HG03558 (cell line): ENCODE results near the gene COL4A2.

Source experiments
- ATAC-seq: cut with Tn5 transposase; IDR thresholded peaks from one replicate; pipeline ENCODE4 v1.9.1; 2021; ENCODE audit warnings: moderate number of reproducible peaks; ENCODE audit not compliant: unreplicated experiment; ENCODE audit errors: extremely low read depth

Gene COL4A2

DNA sequence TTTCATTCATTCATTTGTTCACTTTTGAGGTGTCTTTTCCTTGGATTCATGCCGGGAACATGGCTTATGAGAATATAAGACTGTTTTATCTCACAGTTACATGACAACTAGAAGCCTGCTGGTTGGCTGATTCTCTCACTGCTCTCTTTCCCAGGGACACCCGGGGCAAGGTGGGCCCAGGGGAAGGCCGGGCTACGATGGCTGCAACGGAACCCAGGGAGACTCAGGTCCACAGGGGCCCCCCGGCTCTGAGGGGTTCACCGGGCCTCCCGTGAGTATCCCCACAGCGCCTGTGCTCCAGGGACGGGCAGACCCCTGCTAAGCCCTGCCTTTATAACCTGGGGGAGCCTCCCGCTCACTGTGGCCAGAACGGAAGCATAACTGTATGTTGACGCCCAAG lies 121.2 kb downstream of the COL4A2 start:
- no peak for ATAC-seq

DNA sequence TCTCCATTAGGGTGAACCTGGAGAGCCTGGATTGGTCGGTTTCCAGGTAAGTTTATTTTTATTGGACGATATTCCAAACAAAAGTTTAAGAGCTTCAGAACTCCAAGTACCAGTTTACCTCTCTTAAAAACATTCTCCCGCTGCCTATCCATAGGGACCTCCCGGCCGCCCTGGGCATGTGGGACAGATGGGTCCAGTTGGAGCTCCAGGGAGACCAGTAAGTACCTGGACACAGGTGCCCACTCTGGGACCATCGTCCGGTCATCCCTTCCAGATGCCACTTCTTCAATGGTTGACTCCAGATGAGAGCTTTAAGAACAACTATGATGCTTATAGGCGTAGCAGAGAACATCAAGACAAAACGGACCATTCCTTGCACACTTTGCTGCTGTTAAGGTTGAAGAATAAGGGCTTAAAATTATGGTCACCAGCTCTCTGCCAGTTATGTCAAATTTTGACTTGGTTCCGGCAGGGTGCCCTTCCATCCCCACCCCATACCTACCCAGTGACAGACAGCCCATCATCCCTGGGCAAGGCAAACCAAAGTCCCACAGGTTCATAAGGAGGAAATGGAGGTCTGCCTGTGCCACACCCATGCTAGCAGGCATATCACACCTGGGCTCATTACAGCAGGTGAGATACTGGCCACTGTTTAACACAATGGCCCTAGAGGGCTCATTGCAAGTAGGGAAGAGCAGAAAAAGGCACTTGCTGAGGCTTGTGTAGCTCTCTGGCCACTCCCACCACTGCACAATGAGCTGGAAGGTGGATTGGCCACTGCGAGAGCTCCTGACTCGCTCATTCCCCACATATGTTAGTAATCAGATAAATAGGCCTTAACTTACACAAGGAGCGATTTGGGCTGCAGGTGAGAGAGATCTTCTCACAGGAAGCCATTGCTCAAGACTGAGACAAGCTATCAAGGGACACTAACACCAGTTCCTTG lies 123.6 kb downstream of the COL4A2 start:
- no peak for ATAC-seq

DNA sequence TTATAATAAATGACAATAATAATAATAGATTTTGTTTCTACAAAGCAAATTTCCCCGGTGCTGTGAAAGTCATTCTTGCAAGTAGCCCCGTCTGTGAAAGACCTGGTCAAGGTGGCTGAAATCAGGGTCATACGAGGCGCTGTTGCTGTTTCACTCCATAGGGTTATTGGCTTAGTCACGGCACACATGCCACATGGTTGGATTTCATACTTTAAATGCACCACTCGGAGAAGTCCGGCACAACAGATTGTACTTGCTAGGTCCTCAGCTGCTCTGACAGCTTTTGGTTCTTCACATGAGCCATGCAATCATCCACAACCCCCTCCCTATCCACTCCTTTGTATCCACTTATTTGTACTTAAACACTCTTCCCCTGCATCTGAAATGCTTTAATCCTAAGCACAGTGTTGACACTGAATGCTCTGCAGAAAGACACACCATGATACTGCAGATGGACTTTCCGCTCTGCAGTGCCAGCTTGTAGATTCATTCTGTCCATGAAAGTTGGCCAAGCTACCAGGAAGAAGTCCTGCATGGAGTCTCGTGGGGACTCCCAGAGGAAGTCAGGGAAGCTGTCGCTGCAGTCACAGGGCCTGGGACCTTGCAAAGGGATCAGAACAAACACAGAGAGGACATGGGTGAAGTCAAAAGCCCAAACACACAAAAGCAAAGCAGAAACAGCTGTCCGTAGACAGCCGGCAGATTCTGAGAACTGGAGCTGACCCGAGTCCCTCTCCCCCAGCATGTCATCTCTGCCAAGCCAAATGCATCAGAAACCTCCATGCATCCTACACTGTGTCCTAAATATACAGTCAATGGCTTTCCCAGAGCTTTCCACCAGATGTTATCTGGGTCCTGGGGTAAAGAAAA lies 124.6 kb downstream of the COL4A2 start:
- ATAC-seq, result no peak

- ATAC-seq, result no peak
Measured at GRCh38 chr13:110432522-110432921, 125.4 kb downstream of the COL4A2 start.

DNA sequence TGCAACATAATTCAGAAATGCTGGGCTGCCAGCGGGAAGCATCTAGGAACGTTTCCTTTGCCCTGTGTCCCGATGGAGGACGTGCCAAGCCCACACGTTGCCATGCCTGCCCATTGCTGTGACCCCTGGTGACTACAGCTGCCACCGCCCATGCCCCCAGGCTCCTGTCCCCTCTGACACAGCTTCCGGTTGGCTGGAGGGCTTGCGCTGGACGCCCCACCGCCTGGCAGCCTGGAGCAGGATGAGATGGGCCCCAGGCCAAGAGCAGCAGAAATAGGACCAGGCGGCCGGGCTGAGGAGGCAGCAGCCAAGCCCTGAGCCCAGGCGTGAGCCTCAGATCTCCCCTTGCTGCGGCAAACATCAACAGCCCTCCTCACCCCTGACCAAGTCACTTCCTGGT lies 125.9 kb downstream of the COL4A2 start:
- no peak for ATAC-seq

DNA sequence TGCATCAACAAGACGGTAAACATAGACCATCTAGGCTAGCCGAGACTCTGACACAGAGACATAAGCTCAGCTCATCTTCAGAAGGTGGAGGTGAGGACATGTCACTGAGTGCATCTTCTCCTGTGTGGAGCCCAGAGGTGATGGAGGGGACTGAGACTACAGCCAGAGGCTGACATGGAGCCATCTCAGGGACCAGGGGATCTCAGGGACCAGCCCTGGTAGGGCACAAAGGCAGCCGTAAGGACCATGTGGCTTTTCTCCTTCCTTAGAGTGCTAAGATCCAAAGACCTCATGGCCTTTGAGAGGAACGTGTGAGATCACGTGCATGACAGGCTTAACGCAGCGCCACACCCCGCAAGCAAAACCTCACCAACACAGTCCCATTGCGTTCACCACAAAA lies 127.5 kb downstream of the COL4A2 start:
- ATAC-seq, result no peak

- no peak for ATAC-seq
Measured at GRCh38 chr13:110435331-110435730, 128.2 kb downstream of the COL4A2 start.

- ATAC-seq, result no peak
Measured at GRCh38 chr13:110436276-110436675, 129.2 kb downstream of the COL4A2 start.

DNA sequence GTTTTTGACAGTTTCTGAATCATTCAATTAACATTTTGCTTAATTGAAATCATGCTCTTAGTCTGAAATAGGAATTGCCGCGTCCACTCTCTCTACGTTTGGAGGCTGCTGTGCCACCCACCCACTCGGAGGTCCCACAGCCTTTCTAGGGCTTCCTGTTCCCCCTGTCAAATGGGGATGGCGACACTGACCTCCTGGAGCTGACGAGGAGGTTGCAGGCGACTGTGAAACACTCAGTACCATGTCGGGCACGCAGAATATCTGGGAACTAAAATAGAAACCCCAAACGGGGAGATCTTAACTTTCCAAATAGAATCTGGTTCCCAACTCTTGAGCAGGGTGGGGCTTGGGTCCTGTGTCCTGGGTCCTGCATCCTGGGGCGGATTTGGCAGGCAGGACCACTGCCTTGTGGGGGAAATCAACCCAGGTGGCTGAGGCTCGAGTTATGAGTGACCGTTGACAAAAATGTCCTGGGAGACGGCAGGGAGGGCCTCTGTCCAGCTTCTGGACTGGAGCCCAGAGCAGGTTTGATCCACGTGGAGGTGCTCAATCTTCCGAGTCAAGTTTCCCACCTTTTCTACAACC lies 129.8 kb downstream of the COL4A2 start:
- ATAC-seq, result no peak

DNA sequence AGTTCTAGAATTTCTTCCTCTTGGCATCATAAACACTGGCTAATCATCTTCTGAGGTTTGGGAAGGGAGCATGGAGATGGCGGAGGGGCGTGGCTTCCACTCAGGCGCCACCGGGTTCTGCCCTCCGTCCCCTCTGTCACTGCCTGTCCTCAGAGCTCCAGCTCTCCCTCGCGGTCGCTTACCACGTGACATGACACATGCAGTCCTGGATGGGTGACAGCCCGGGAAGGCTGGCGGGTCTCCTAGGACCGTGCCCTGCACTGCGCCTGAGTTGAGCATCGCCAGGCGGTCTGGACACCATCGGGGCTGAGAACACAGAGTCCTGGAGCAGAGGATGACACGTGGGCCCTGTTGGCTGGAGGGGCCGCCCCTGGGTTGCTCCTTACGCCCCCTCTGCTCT lies 131.1 kb downstream of the COL4A2 start:
- no peak for ATAC-seq

- no peak for ATAC-seq
Measured at GRCh38 chr13:110438776-110439175, 131.7 kb downstream of the COL4A2 start.

DNA sequence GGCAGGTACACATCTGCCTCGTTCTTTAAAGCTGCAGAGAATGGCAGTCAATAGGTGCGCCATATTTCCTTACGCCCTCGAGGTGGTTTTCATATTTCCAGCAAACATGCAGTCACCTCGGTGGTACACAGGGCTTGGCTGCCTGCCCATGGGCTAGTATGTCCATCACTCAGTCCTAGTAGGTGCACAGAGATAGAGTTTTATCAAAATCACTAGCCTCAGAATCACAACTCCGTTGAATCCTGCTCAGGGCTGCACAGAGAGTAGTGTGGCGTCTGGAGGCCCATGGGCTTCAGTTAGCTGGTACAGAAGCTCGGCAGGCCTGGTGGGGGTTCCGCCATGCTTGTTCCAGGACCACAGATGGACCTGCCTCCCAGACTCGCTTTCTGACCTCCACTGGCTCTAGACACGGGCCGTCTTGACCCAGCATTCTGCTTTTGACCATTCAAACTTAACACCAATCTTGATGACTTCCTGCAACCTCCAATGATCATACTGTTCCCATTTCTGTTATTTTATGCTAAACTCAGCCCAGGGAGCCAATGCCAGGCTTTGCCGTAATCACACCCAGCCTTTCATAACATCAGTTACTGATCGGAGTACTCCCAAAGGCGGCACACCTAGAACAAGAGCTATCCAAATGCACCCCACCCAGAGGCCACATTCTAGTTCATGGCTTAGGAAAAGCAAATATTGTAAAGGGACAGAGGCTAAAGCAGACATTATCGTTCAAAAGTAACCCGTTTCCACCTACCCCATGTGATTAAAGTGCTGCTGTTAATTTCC lies 134.1 kb downstream of the COL4A2 start:
- ATAC-seq, result no peak

- no peak for ATAC-seq
Measured at GRCh38 chr13:110442930-110443621, 136.0 kb downstream of the COL4A2 start.

- ATAC-seq, result no peak
Measured at GRCh38 chr13:110443622-110444225, 136.6 kb downstream of the COL4A2 start.

GRCh38 chr13:110444226-110444653 lies 137.2 kb downstream of the COL4A2 start:
- ATAC-seq, result no peak

- no peak for ATAC-seq
Measured at GRCh38 chr13:110445183-110445582, 138.1 kb downstream of the COL4A2 start.

- no peak for ATAC-seq
Measured at GRCh38 chr13:110445722-110446574, 138.9 kb downstream of the COL4A2 start.

DNA sequence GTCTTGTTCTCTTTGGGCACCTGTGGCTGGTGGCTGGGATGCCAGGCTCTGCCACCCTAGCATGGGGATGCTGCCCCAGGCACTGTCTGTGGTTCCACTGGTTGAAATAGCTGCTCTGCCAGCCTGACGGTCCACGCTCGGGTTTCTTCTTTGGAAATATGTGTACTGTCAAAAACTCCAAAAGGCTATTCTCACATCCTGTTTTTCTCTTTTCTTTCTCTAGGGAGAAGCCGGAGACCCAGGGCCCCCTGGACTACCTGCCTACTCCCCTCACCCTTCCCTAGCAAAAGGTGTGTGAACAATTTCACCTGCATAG lies 139.4 kb downstream of the COL4A2 start:
- no peak for ATAC-seq
